RPMI7951 (cell line): Measurements from ENCODE around the gene CDC25B. TPM values are rescaled to one million over a fixed set of nuclear protein-coding genes. Genes with fewer than 3 reads are reported as not detected.
A peak's percentile ranks its signal among the peaks of the same experiment; 100 is the strongest.

Experiments used
- DNase-seq: peaks from one replicate; pipeline ENCODE4 v3.0.0-alpha.2; 2012; ENCODE audit warnings: low read depth
- total RNA-seq: library from RNA; depleted of rRNA; stranded (reverse); fragments of >200 nt; shearing (Covaris generic); gene quantifications from 2 replicates; pipeline ENCODE4 v1.2.3, GENCODE V29; 2014

Gene CDC25B
- total RNA-seq, 1 experiment from 2014 or later: 136 TPM

- no peak for DNase-seq
These were observed 7.7 kb downstream of the CDC25B start for GRCh38 chr20:3803854-3804253.

GRCh38 chr20:3804254-3804751 lies 8.2 kb downstream of the CDC25B start:
- no peak for DNase-seq

GRCh38 chr20:3804781-3805180 lies 8.7 kb downstream of the CDC25B start:
- DNase-seq: no peak

GRCh38 chr20:3808544-3808943 lies 12.4 kb downstream of the CDC25B start:
- DNase-seq: no peak

GRCh38 chr20:3811467-3812258 lies 15.6 kb downstream of the CDC25B start:
- DNase-seq: peak; percentile 100

- no peak for DNase-seq
These were observed 16.2 kb downstream of the CDC25B start for GRCh38 chr20:3812259-3812681.

GRCh38 chr20:3812975-3813847 lies 17.1 kb downstream of the CDC25B start:
- DNase-seq: no peak

- no peak for DNase-seq
These were observed 17.9 kb downstream of the CDC25B start for GRCh38 chr20:3813848-3814581.

GRCh38 chr20:3814928-3815495 lies 18.9 kb downstream of the CDC25B start:
- no peak for DNase-seq

- no peak for DNase-seq
These were observed 19.7 kb downstream of the CDC25B start for GRCh38 chr20:3815703-3816315.

- peak; percentile 96 for DNase-seq
These were observed 22.3 kb downstream of the CDC25B start for GRCh38 chr20:3818155-3819151.

- DNase-seq: no peak
These were observed 23.4 kb downstream of the CDC25B start for GRCh38 chr20:3819411-3820047.

GRCh38 chr20:3820048-3820900 lies 24.2 kb downstream of the CDC25B start, which contains the start of gene AP5S1:
Gene AP5S1, plus strand, starts transcription at chr20:3820547. Its CDS starts 1,571 bp downstream, at chr20:3822118.
- peak; percentile 97 for DNase-seq

- no peak for DNase-seq
These were observed 25.0 kb downstream of the CDC25B start for GRCh38 chr20:3820901-3821727.

- DNase-seq: no peak
These were observed 25.9 kb downstream of the CDC25B start for GRCh38 chr20:3821996-3822395.

- no peak for DNase-seq
These were observed 27.8 kb downstream of the CDC25B start for GRCh38 chr20:3823881-3824280.

GRCh38 chr20:3825526-3825925 lies 29.4 kb downstream of the CDC25B start:
- DNase-seq: no peak
